ENCODE data around the gene CMTR1.

GRCh38 chr6:37449984-37450383 is 17.0 kb downstream of the CMTR1 start:
- TF ChIP-seq GATA2 (IDR thresholded peaks at IDR 0.05; ENCODE audit: low read depth, low read length): no peak
- no peak for TF ChIP-seq GATA3 (IDR thresholded peaks at IDR 0.05; ENCODE audit: low read depth, low read length)

All from SH-SY5Y (cell line).